Measurements from ENCODE around the gene GPC6. TPM values are rescaled to one million over a fixed set of nuclear protein-coding genes. Genes with fewer than 3 reads are reported as not detected.

The GPC6 gene
- polyA plus RNA-seq, 1 of the 3 experiments (the other 2 are of a cell fraction): 6.7 TPM

DNA sequence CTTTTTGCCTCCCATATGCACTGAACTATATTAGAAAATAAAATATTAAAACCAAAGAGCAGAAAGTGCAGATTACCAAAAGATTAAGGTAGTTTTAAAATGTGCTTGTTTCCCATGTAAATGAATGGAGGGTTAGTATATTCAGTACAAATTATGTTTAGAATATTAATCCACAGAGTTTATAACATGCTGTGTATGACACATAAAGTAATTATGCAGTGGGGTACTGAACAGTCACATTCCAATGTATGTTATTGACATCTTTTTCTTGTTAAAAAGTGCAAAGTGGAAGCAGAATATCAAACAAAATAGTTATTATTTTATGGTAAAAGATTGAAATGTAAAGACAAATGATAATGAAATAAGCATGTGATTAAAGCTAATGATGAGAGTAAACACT is 79.3 kb downstream of the GPC6 start:
- Histone ChIP-seq H3F3A (replicated peaks; ENCODE audit: insufficient read depth) (peaks cover 7% of the 10 kb centered on the region), H3K27me3 (ENCODE audit: insufficient read depth) (no peaks in the 10 kb centered on the region), H3K9me2 (no peaks in the 10 kb centered on the region), H3K4me2 (peak overlapping the region; percentile 32), H4K20me1 (ENCODE audit: insufficient read depth) (no peaks in the 10 kb centered on the region), H3K27ac (ENCODE audit: low read depth in 2 of 2, low read length in 1 of 2) (peak overlapping the region; percentile 41 to 71), H3K9me3 (no peaks in the 10 kb centered on the region), H3K4me1 (ENCODE audit: control insufficient read depth in 1 of 2, insufficient read depth in 2 of 2, low read depth in 1 of 2, low read length in 1 of 2) (peaks cover 18 to 22% of the 10 kb centered on the region in 2 experiments; a peak in 3 of 4 replicates), H3K4me3 (ENCODE audit: low read depth in 2 of 2, low read length in 1 of 2) (no peak overlapping the region), H3K9ac (no peak overlapping the region; the same call in 1 of the 2 replicates), H3K79me2 (ENCODE audit: insufficient read depth) (no peaks in the 10 kb centered on the region), H3K36me3 (replicated peaks in 1 of 2; ENCODE audit: control insufficient read depth in 1 of 2, insufficient read depth in 2 of 2, low read length in 1 of 2) (no peaks in the 10 kb centered on the region), H2AFZ (ENCODE audit: low read depth) (no peak overlapping the region)
- TF ChIP-seq FOXM1 (IDR thresholded peaks at IDR 0.05; ENCODE audit: low read depth) (no peak), GATA2 (CRISPR knock-in tag; IDR thresholded peaks at IDR 0.05) (no peak), TCF12 (IDR thresholded peaks at IDR 0.05) (0 out of 2 replicates have a peak, but pooled peaks have one; percentile 23), JUND (IDR thresholded peaks at IDR 0.05) (0 out of 2 replicates have a peak, but pooled peaks have one; percentile 10)
- DNase-seq: no peak
- ChIA-PET CTCF (no interaction called here), POLR2A (no interaction called here)

DNA sequence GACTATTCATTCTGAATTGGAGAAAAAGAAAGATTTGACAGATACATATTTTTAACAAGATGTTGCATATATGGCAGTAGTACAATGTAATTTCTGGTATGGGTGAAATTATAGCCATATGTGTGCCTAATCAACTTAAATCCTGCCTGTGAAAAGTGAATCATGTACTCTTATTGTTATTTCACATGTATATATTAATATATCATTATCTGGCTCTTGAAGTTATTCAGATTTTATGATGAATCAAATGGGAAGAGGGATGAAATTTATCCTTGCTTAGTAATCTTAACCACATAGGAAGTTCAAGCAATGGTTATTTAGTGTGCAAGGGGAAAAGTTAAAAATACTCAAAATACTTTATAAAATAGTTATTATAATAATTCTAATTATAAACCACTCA is 80.5 kb downstream of the GPC6 start:
- Histone ChIP-seq H3K4me2 (no peak overlapping the region), H3K4me3 (ENCODE audit: low read depth in 2 of 2, low read length in 1 of 2) (no peak overlapping the region), H3K9ac (no peak overlapping the region), H3K79me2 (ENCODE audit: insufficient read depth) (no peaks in the 10 kb centered on the region), H4K20me1 (ENCODE audit: insufficient read depth) (no peaks in the 10 kb centered on the region), H3K36me3 (replicated peaks in 1 of 2; ENCODE audit: control insufficient read depth in 1 of 2, insufficient read depth in 2 of 2, low read length in 1 of 2) (no peaks in the 10 kb centered on the region), H3K9me2 (no peaks in the 10 kb centered on the region), H3K27me3 (ENCODE audit: insufficient read depth) (no peaks in the 10 kb centered on the region), H3F3A (replicated peaks; ENCODE audit: insufficient read depth) (peaks cover 7% of the 10 kb centered on the region), H3K9me3 (no peaks in the 10 kb centered on the region), H2AFZ (ENCODE audit: low read depth) (no peak overlapping the region), H3K27ac (ENCODE audit: low read depth in 2 of 2, low read length in 1 of 2) (peak overlapping the region in 1 of 2 experiments; percentile 41; a peak in 2 of 4 replicates), H3K4me1 (ENCODE audit: control insufficient read depth in 1 of 2, insufficient read depth in 2 of 2, low read depth in 1 of 2, low read length in 1 of 2) (peaks cover 18 to 22% of the 10 kb centered on the region in 2 experiments; a peak in 3 of 4 replicates)
- TF ChIP-seq FOXM1 (IDR thresholded peaks at IDR 0.05; ENCODE audit: low read depth) (no peak), TCF12 (IDR thresholded peaks at IDR 0.05) (0 out of 2 replicates have a peak, but pooled peaks have one; percentile 30)
- ChIA-PET POLR2A (no interaction called here), CTCF (no interaction called here)
- no peak for DNase-seq

DNA sequence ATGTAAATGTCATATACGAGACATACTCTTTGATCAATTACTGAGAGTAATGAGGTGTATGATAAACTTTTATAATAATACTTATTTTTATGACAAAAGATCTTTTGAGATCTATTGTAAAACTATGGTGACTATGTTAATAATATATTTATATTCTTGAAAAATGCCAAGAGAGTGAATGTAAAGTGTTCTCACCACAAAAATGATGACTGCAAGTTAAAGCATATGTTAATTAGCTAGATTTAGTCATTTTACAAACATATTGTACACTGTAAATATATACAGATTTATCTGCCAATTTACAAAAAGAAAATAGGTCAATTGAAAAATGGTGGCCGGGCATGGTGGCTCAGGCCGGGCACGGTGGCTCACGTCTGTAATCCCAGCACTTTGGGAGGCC is 81.0 kb downstream of the GPC6 start:
- DNase-seq: no peak
- no peaks in the 10 kb centered on the region for H3K9me3 ChIP-seq
- peaks cover 7% of the 10 kb centered on the region for H3F3A ChIP-seq (replicated peaks; ENCODE audit: insufficient read depth)
- H3K4me1 ChIP-seq (ENCODE audit: control insufficient read depth in 1 of 2, insufficient read depth in 2 of 2, low read depth in 1 of 2, low read length in 1 of 2): peaks cover 18 to 22% of the 10 kb centered on the region in 2 experiments; a peak in 3 of 4 replicates
- WGBS (ENCODE audit: low lambda C conversion rate): 94% methylated on average over 5 of the region's 5 CpGs
- no peak overlapping the region for H2AFZ ChIP-seq (ENCODE audit: low read depth)
- CTCF ChIA-PET: no interaction called here
- TF ChIP-seq RAD21 (IDR thresholded peaks at IDR 0.05; ENCODE audit: low read length) (no peak), GATA2 (CRISPR knock-in tag; IDR thresholded peaks at IDR 0.05) (no peak), POLR2AphosphoS5 (IDR thresholded peaks at IDR 0.05; ENCODE audit: low read depth, low read length) (no peak)
- no peak overlapping the region for H3K4me3 ChIP-seq (ENCODE audit: low read depth in 2 of 2, low read length in 1 of 2)
- H3K9ac ChIP-seq: no peak overlapping the region
- H3K27me3 ChIP-seq (ENCODE audit: insufficient read depth): no peaks in the 10 kb centered on the region
- H3K27ac ChIP-seq (ENCODE audit: low read depth in 2 of 2, low read length in 1 of 2): peak overlapping the region in 1 of 2 experiments; percentile 41; a peak in 2 of 4 replicates
- H3K79me2 ChIP-seq (ENCODE audit: insufficient read depth): no peaks in the 10 kb centered on the region
- no peaks in the 10 kb centered on the region for H4K20me1 ChIP-seq (ENCODE audit: insufficient read depth)
- no peaks in the 10 kb centered on the region for H3K9me2 ChIP-seq
- H3K36me3 ChIP-seq (replicated peaks in 1 of 2; ENCODE audit: control insufficient read depth in 1 of 2, insufficient read depth in 2 of 2, low read length in 1 of 2): no peaks in the 10 kb centered on the region
- no peak overlapping the region for H3K4me2 ChIP-seq
- POLR2A ChIA-PET: no interaction called here
